Ovary (tissue), 3 donors: ENCODE results near the gene SCAPER.

Experiments used
- CTCF ChIP-seq, 3 donors: fragments of 450-650 bp in 2 of 3; fragments of 200-600 bp in 1 of 3; IDR thresholded peaks; one replicate each; pipeline versions ENCODE4 v1.5.1 to v1.8.0; 2016 to 2022; ENCODE audit warnings: antibody characterized with exemption in 3 of 3, mild to moderate bottlenecking in 1 of 3
- EP300 ChIP-seq: sonication (generic); formaldehyde crosslinking; IDR thresholded peaks from one replicate; pipeline ENCODE4 v1.6.1; 2017; ENCODE audit warnings: antibody characterized with exemption
- donor health status: DM: no; HTN: no; CAD: no.

DNA sequence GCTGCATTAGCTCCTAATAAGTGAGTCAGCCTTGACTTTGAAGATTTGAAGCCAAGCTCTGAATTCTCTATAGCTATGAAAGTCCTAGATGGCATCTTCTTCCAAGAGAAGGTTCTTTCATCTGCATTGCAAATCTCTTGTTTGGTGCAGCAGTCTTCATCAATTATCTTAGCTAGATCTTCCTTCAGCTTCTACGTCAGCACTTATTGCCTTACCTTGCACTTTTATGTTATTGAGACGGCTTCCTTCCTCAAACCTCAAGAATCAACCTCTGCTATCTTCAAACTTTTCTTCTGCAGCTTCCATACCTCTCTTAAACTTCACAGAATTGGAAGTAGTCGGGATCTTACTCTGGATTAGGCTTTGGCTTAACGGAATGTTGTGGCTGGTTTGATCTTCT lies 167.6 kb downstream of the SCAPER start:
- TF ChIP-seq EP300 = no peak
- no peak for TF ChIP-seq CTCF (IDR thresholded peaks at IDR 0.05)
